K562 (cell line): ENCODE measurements around the gene DLGAP3. TPM values are rescaled to one million over a fixed set of nuclear protein-coding genes. Genes with fewer than 3 reads are reported as not detected.
A peak's percentile ranks its signal among the peaks of the same experiment; 100 is the strongest.

Experiments used
- ARNT ChIP-seq, 2 experiments: fragments of 450-650 bp; IDR thresholded peaks; 2 replicates each; pipeline ENCODE4 v1.6.1; 2016; ENCODE audit warnings: mild to moderate bottlenecking in 1 of 2
- BACH1 ChIP-seq: fragments of 200-800 bp; sonication (Bioruptor generic); IDR thresholded peaks from 2 replicates; pipeline ENCODE4 v1.6.1; 2016; ENCODE audit warnings: missing genetic modification characterization, missing compliant biosample characterization
- CC2D1A ChIP-seq: fragments of 450-650 bp; IDR thresholded peaks from 2 replicates; pipeline ENCODE4 v1.6.1; 2017; ENCODE audit warnings: mild to moderate bottlenecking
- ESRRA ChIP-seq: fragments of 450-650 bp; IDR thresholded peaks from 2 replicates; pipeline ENCODE4 v1.6.1; 2014; ENCODE audit warnings: low read depth, mild to moderate bottlenecking, moderate library complexity, borderline replicate concordance
- EZH2 ChIP-seq: IDR thresholded peaks from 2 replicates; pipeline ENCODE4 v1.6.1; 2012; ENCODE audit warnings: low read depth, mild to moderate bottlenecking, inconsistent platforms, low read length, borderline replicate concordance
- MIER1 ChIP-seq: fragments of 450-650 bp; IDR thresholded peaks from 2 replicates; pipeline ENCODE4 v1.6.1; 2016; ENCODE audit warnings: antibody characterized with exemption, mild to moderate bottlenecking, low read depth
- NFXL1 ChIP-seq: fragments of 450-650 bp; formaldehyde crosslinking; IDR thresholded peaks from 2 replicates; pipeline ENCODE4 v1.4.0; 2021; ENCODE audit warnings: mild to moderate bottlenecking
- PHTF2 ChIP-seq: fragments of 250-450 bp; sonication (Bioruptor Pico); IDR thresholded peaks from 2 replicates; pipeline ENCODE4 v1.5.0; 2021; ENCODE audit warnings: mild to moderate bottlenecking
- RB1 ChIP-seq: fragments of 450-650 bp; IDR thresholded peaks from 2 replicates; pipeline ENCODE4 v1.6.1; 2017; ENCODE audit warnings: low read depth, mild to moderate bottlenecking
- RERE ChIP-seq: sonication (generic); formaldehyde crosslinking; IDR thresholded peaks from 2 replicates; pipeline ENCODE4 v1.8.0; 2023; ENCODE audit warnings: missing genetic modification reagents, mild to moderate bottlenecking, borderline replicate concordance
- VEZF1 ChIP-seq: fragments of 200-800 bp; sonication (Bioruptor generic); IDR thresholded peaks from 2 replicates; pipeline ENCODE4 v1.6.1; 2017; ENCODE audit warnings: missing genetic modification characterization, missing compliant biosample characterization
- XRCC3 ChIP-seq: fragments of 450-650 bp; IDR thresholded peaks from 2 replicates; pipeline ENCODE4 v1.6.1; 2017; ENCODE audit warnings: mild to moderate bottlenecking, moderate library complexity
- ZBTB1 ChIP-seq: sonication (generic); formaldehyde crosslinking; IDR thresholded peaks from 2 replicates; pipeline ENCODE4 v1.8.1; 2023; ENCODE audit warnings: missing genetic modification reagents, low read depth, mild to moderate bottlenecking, borderline replicate concordance
- ZBTB9 ChIP-seq: fragments of 450-650 bp; formaldehyde crosslinking; IDR thresholded peaks from 2 replicates; pipeline ENCODE4 v1.4.0; 2020; ENCODE audit warnings: mild to moderate bottlenecking, moderate library complexity
- ZFP1 ChIP-seq: fragments of 450-650 bp; formaldehyde crosslinking; IDR thresholded peaks from 2 replicates; pipeline ENCODE4 v1.4.0; 2020; ENCODE audit warnings: mild to moderate bottlenecking, mixed read lengths
- ZNF263 ChIP-seq: sonication (generic); formaldehyde crosslinking; IDR thresholded peaks from 2 replicates; pipeline ENCODE4 v1.8.0; 2022; ENCODE audit warnings: mild to moderate bottlenecking, missing genetic modification reagents, borderline replicate concordance
- ZNF282 ChIP-seq: sonication (generic); formaldehyde crosslinking; IDR thresholded peaks from 2 replicates; pipeline ENCODE4 v1.8.1; 2023; ENCODE audit warnings: missing genetic modification reagents
- ZNF347 ChIP-seq: fragments of 450-650 bp; formaldehyde crosslinking; IDR thresholded peaks from 2 replicates; pipeline ENCODE4 v1.4.0; 2020; ENCODE audit warnings: low read depth, mild to moderate bottlenecking, moderate library complexity
- ZNF395 ChIP-seq: fragments of 200-800 bp; sonication (Bioruptor generic); IDR thresholded peaks from 2 replicates; pipeline ENCODE4 v1.6.1; 2017; ENCODE audit warnings: missing genetic modification characterization, missing compliant biosample characterization
- ZNF778 ChIP-seq: fragments of 450-650 bp; formaldehyde crosslinking; IDR thresholded peaks from 2 replicates; pipeline ENCODE4 v1.4.0; 2020; ENCODE audit warnings: mild to moderate bottlenecking, moderate library complexity
- ZSCAN29 ChIP-seq: fragments of 450-650 bp; IDR thresholded peaks from 2 replicates; pipeline ENCODE4 v1.6.1; 2017
- polyA plus RNA-seq, 8 experiments: library from polyadenylated mRNA; depleted of rRNA in 4 of 8; stranded (reverse) in 5 of 8; unstranded in 3 of 8; fragments of >200 nt; fragmentation: Nextera tagmentation in 2 of 8; fragmentation: Illumina TruSeq in 1 of 8; extraction: Ambion mirVana in 2 of 8; extraction: Trizol in 1 of 8; gene quantifications; 2 replicates each; pipeline versions ENCODE4 v1.2.1 to v1.2.3, GENCODE V29; 2011 to 2014; ENCODE audit warnings: inconsistent platforms in 1 of 8, missing spikeins in 1 of 8
- total RNA-seq, 7 experiments: library from RNA; depleted of rRNA in 6 of 7; stranded (reverse); fragments of >200 nt in 6 of 7; fragmentation: Illumina TruSeq in 2 of 7; extraction: Trizol in 2 of 7; gene quantifications; 2 replicates each; pipeline versions ENCODE4 v1.2.1 to v1.2.3, GENCODE V29; 2011 to 2021; ENCODE audit warnings: low replicate concordance in 1 of 7

Gene DLGAP3
- total and polyA plus RNA-seq, 9 of the 15 experiments (the other 6 are each of a cell fraction or from before 2014, with no cell fraction given), result 0.01 to 0.16 (median 0.07) TPM; not detected in 6

GRCh38 chr1:34852677-34853217 lies 76.7 kb downstream of the DLGAP3 start (continued):
- TF ChIP-seq EZH2 (no peak), ZBTB1 (CRISPR knock-in tag) (no peak), RERE (CRISPR knock-in tag) (no peak), ZNF778 (no peak), ZSCAN29 (no peak), ARNT (IDR thresholded peaks at IDR 0.05) (no peak; a peak in 1 of 4 replicates), PHTF2 (no peak), ZNF395 (no peak), VEZF1 (CRISPR knock-in tag) (peak; percentile 9; the same call in 1 of the 2 replicates), XRCC3 (no peak), CC2D1A (peak; percentile 59; the same call in 1 of the 2 replicates), NFXL1 (no peak), ZNF263 (no peak; the same call in 1 of the 2 replicates), ESRRA (peak; percentile 65; the same call in 1 of the 2 replicates), ZNF282 (CRISPR knock-in tag) (no peak), BACH1 (tag) (no peak), ZBTB9 (CRISPR knock-in tag) (no peak), MIER1 (no peak), ZFP1 (CRISPR knock-in tag) (no peak), ZNF347 (CRISPR knock-in tag) (no peak), RB1 (peak; percentile 81; the same call in 1 of the 2 replicates)
